HG02973 (cell line): Measurements from ENCODE around the gene SLC9A7.

Experiments used
- ATAC-seq: cut with Tn5 transposase; IDR thresholded peaks from one replicate; pipeline ENCODE4 v1.9.1; 2021; ENCODE audit warnings: moderate library complexity; ENCODE audit not compliant: unreplicated experiment

SLC9A7 gene

DNA sequence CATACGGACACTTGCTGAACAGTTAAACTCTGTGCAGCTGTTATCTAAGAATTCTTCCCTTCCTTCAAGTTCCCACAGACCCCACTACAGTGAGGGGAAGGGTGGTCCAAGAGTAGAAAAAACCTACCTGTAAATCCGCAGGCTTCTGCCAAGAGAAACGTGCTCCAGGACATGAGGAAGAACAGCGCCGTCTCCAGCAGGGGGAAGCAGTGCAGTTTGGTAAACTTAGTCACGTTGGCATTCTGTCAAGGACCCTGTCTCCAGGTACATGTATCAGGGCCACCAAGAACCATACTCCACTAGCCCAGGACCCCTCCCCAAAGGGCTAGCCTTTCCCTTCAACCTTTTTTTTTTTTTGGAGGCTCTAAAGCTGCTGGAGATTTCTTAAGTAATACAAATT lies 105.4 kb downstream of the SLC9A7 start:
- ATAC-seq = no peak

DNA sequence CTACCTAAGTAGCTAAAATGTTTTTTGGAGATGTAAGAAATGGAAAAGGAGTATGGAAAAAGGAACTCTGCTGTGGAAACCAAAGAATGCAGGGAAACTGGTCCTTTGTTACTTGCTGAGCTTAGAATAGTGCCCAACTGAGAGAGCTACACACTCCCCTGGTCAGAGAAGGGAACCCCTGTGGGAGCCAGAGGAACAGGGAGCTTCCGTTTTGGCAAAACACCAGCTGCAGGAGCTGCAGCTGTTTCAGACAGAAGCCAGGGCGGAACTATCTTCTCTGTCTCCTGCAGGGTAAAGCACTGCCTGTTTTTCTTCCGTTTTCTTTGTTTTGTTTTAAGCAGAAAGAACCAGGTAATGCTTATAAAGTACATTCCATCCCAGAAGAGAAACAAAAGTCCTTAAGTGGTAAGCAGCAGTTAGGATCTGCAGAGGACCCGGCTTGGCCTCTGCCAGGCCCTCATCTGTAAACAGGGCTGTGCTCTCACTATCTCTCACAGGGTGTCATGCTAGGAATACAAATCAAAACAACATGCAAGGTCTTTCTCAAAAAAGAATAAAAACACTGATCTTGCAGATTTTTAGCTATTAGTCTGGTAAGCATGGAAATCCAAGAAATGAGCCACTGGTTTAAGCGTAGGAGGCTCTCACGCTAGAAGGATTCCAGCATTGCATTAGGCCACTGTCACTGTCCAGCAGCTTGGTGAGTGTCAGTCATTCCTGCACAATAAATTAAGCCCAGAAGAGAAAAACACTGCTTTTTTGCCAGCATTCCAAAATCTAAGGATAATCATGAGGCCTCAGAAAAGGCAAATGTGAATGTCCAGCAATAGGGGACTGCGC lies 109.3 kb downstream of the SLC9A7 start:
- no peak for ATAC-seq

DNA sequence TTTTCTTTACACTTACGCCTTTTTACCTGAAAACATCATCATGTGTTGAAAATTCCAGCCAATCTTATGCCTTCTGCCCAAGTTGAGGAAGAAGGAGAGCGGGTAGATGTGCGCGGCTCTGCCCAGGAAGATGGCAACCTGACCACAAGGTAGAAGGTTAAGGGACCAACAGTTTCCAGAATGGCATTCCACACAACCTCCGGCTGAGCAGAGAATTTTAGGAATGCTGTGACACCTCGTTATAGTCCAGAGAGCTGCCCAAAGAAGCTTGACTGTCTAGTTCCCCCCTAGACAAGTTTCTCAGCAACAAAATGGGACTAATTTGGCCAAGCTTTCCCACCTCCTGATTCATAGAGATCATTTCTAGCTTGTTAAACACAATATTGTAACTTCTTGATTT lies 110.3 kb downstream of the SLC9A7 start:
- ATAC-seq = no peak

DNA sequence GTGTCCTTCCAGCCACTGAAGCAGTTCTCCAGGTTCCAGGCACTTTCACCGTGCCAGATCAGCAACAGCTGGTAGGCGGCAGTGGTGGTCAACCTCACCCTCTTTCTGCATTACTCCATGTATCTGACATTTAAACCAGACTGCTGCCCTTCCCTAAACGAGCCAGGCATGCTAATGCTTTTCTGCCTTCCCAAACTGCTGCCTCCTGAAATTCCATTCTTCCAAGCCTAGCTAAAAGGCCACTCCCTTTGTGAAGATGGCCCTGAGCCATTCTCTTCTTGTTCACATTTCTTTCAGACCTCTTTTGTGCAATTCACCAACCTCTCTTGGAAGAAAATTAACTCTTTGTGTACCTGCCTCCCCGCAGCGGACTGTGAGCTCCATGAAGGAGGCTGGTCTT lies 111.7 kb downstream of the SLC9A7 start:
- ATAC-seq = no peak

DNA sequence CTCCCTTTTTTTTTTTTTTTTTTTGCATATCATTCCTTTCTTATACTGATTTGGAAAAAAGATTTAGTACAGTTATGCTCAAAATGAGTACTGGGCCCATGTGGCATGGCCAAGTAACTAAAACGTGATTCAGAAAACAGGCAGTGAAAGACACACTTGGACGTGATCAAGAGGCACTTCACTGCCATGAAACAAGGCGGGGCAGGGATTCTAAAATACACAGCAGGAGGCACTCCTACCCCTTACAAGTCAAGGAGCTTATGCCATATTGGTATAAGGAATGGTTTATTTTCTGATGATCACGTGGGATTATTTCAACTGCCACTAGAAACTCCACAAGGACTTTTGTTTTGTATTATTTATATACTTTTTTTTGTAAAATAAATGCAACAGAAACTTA lies 113.3 kb downstream of the SLC9A7 start:
- no peak for ATAC-seq

DNA sequence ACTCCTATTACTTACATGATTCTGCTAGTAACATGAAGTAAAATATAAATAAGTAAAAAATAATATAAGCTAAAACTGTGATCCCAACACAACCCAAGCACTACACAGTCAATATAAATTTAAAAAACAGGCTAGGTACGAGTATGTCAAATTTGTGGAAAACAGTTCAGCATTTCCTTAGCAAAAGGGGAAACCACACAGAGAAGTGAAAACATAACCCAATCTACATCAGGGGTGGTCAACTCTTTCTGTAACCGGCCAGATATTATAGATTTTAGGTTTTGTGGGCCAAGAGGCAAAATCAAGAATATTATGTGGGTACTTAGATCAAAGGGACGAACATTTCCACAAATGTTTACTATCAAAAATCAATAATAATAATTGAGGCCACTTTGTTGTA lies 115.3 kb downstream of the SLC9A7 start:
- ATAC-seq = no peak

DNA sequence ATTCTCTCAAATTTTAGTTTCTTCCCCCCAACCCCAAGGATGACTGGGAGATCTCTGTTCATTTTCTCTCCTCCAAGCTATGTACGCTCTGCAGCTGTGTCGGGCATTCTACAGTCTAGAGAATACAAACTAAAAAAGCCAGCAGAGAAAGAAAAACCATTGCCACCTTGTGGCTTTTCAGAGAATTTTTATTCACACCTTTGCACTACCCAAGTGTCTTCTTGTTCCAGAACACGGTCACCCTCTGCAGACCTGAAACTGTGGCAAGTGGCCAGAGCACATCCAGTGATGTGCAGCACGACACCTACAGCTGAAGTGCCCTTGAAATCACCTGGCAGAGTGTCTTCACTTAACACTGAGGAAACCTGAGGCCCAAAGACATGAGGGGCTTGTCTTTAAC lies 116.8 kb downstream of the SLC9A7 start:
- ATAC-seq = no peak

DNA sequence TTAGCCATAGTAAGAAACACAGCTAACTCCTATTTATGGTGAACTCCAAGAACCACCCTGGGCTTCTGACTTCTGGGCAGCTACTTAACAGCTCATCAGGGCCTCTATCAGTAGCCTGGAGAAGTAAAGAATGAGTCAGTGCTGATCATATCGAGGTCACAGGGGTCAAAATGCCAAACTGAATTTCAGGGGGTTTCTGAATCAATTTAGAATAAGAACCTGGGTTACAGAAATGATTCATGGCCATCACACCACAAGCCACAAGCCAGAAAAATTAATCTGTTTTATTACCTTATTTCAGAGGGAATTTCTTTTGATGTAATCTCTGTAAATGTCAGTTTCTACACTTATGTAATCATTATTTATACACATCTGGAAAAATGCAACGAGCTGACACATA lies 121.0 kb downstream of the SLC9A7 start:
- peak; percentile 70 for ATAC-seq

DNA sequence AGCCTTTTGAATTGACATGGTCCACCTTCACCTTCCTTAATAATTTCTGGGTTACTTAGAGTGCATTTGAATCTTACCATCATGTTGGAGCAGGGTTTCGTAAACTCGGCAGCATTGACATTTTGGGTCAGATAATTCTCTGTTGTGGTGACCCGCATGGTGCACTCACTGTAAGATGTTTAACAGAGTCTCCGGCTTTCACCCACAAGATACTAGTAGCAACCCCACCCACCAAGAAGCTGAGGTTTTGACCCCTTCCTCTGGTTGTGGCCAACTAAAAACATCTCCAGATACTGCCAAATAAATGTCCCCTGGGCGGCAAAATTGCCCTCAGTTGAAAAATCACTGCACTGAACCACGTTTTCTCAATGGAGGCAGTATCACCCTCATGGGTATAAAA lies 122.7 kb downstream of the SLC9A7 start:
- no peak for ATAC-seq

DNA sequence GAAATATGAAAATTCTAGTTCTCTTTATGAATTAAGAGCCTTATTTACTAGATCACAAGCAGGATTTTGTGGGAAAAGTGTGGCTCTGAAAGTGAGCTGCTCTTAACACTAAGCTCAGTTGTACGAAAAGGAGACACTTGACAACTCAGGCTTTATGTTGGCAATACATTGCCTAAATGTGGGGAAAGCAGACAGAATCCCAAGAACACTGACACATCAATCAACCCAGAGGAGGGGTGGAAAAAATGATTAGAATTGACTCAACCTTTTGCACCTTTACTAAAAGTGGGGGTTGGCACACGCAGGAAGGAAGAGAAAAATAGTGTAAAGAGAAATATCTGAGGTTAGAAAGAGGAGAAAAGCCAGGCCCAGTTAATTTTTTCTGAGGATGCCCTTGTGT lies 123.7 kb downstream of the SLC9A7 start:
- ATAC-seq = no peak

DNA sequence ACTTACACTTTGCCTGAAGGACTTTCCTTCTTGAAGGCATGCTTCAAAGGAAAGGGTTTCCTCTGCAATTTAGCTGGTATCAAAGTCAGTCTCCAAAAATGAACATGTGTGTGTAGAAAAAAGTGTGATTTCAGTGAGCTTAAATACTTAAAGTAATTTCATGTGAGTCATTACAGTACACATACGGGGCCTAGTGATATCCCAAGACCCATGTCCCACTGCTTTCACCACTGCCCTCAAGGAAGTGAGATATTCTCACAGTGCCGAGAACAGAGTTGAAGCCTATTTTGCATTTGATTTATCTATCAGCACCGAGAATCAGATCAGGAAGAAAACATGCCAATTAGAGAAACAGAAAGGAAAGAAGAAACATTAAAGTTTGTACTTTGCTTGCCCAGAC lies 124.3 kb downstream of the SLC9A7 start:
- ATAC-seq = no peak

DNA sequence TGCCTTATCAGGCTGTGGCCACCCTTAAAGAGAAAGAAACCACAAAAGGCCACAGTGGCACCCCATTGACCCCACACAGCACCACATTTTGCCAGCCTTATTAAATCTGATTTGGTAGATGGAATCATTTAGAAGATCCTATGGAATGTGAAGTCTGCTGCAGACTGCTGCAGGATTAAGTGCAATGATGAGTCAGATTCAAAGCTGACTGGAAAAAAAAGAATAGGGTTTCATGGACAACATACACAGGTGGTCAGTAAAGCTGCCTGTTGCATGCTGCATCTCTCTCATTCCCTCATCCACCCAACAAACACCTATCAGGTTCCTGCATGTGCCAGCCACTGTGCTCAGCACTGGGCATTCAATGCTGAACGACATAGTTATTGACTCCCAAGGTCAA lies 128.8 kb downstream of the SLC9A7 start:
- ATAC-seq = no peak

DNA sequence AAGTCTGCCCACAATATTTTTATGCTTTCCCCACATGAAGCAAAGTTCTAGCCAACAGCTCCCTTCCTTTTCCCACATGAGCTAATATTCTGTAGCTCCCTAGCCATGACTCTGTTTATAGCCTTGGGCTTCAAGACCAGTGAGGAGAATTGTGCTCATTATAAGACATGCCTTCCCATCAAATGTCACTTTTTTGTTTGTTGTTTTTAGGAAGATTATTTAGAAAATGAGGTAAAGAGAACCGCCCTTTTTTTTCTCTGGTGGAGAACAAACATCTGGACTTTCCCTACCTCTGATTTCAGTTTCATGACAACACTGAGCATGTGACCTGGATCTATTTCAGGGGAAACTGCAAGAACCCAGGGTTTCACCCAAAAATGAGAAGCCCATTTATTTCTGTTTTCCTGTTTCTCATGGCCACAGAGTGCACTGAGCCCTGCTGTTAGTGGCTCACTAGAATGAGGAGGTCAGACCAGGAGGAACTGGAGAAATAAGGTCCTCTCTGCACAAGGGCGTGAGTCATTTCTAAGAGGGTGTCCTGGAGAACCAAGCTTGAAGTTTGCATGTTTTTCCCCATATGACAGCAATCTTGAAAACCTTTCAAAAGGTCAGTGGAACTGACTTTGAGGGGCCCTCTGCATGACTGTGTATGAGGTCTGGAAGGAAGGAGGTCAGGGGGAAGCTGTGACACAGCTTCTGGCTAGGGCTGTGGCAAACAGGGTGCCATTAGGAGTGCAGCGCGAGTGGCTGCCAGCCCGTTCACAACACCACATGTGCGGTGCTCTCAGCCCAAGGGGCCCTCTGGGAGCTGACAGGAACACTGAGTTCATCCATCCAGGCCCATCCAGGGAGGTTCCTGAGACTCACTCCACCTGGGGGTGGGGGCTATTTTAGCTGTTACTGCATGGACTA lies 130.2 kb downstream of the SLC9A7 start:
- peak; percentile 77 for ATAC-seq

DNA sequence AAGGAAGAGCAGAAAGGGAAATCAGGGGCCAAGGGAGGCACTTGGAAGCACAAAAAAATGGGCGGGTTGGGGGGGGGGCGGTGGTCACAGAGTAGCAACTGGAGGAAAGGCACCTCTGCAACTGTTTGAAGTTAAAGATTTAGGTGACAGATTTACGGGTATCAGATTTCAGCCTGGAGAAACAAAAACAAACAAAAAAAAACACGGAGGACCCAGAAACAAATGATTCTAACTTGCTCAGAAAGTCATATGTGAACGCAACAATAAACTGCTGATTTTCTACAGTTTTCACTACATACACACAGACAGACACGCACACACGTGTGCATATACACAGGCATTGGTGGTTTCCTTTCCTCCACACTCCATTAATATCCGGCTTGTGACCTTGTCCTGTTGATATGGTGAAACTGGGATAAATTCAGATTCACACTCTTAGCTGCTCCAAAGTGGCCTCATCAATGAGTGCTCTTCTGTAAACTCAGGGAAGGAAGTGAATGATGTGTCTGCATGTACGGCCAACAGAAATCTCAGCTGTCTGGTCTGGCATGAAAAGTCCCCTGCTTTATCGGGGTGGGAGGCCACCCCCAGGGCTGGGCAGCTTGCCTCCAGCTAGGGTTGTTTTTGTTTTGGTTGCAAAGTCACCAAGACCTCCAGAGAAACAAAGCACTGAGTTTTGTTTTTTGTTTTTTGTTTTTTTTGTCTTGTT lies 131.1 kb downstream of the SLC9A7 start:
- no peak for ATAC-seq

DNA sequence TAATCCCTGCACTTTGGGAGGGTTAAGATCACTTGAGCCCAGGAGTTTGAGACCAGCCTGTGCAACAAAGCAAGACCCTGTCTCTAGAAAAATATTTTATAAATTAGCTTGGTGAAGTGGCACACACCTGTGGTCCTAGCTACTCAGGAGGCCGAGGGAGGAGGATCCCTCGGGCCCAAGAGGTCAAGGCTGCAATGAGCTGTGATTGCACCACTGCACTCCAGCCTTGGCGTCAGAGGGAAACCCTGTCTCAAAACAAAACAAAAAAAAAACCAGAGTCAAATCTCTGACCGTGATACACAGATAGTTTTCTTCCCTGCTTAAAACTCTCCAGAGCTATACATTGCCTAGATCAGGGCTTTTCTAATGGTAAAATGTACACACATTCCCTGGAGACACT lies 131.9 kb downstream of the SLC9A7 start:
- ATAC-seq = no peak

DNA sequence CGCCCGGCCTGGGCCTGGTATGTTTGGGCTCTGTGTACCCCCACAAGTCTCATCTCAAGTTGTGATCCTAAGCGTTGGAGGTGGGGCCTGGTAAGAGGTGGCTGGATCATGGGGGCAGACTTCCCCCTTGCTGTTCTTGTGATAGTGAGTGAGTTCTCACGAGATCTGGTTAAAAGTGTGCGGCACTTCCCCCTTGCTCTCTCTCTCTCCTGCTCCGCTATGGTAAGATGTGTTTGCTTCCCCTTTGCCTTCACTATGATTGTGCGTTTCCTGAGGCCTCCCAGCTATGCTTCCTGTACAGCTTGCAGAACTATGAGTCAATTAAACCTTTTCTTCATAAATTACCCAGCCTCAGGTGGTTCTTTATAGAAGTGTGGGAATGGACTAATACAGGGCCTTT lies 132.4 kb downstream of the SLC9A7 start:
- ATAC-seq = no peak

DNA sequence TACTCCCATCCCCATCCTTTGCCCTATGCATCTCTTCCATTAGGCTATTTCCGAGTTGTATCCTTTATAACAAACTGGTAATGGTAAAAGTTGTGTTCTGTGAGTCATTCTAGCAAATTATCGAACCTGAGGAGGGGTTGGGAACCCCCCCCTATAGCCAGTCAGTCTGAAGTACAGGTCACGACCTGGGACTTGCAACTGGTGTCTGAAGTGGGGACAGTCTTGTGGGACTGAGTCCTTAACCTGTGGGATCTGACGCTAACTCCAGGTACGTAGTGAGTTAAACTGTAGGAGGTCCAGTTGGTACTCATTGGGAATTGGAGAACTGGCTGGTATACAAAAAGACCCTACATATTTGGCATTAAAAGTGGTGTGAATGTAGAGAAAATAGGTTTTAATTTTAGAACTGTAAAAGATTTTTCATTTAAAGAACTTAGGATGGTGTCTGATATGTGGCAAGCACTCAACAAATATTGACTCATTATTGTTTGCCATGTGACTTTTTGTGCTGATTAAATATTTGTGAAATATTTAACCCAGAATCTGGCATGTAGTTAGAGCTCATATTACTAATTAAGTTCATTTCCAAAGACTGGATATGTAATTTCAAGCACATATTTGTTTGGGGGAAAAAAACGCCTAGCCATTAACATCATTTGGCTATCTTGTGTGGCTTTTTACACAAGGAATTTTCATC lies 134.7 kb downstream of the SLC9A7 start:
- no peak for ATAC-seq

DNA sequence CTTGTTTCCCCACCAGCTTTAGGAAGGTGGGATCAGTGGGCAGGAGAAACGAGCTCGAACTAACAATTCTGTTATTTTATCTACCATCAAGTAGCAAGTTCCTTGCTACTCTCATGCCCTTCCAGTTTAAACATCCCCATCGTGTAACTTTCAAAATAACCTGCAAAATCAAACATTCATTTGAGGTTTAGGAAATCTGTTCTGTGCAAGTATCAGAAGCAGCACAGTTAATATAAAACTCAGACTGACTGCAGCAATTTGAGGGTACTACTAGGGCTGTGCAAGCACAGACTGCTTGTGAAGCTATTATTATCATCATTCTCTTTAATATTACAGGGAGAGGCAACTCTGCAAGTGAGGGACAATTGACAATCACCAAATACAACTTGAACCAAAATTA lies 137.3 kb downstream of the SLC9A7 start:
- ATAC-seq = no peak

DNA sequence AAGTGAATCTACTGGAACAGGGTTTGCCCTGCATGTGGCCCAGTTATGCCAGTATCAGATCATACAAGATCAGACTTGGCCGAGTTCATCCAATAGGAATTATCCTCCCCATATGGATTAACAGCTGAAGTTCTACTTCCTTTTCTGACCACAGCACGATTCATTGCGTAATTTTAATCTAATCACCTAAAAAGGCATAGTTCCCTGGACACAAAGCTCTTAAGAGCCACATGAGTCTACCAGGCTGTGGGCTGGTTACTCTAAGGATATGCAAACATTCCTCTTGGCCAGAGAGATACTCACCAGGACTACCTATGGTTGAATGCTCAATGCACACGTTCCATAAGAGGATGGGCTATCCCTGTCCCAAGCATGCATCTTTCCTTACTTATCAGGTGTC lies 138.4 kb downstream of the SLC9A7 start:
- ATAC-seq = no peak

DNA sequence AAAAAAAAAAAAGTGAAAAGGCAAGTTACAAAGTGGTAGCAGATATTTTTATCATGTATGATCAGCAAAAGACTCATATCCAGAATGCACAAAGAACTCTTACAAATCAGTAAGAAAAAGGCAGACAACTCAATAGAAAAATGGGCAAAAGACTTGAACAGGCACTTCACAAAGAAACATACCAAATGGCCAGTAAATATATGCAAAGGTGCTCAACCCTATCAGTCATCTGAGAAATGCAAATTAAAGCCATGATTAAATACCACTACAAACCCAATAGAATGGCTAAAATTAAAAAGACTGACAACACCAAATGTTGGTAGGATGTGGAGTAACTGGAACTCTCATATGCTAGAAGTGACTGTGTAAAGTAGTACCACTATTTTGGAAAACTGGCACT lies 140.0 kb downstream of the SLC9A7 start:
- ATAC-seq = no peak

DNA sequence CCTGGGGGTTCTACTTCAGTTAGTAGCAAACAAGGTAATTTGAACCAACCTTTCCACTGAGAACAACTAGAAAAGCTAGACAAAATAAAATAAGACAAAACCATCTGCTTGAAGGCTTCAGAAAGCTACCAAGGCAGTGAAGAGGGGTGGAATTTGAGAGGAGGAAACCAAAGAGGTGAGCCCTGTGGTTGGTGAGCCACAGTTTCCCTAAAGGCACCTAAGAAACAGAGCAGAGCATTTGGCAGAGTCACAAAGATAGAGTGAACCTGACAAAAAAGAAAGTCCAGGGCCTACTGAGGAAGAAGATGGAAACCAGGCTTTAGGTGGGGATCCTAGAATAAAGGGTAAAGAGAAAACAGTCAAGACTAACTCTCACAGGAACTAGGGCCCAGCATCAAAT lies 141.0 kb downstream of the SLC9A7 start:
- no peak for ATAC-seq
